HG02943 (cell line): ENCODE measurements around the gene PLD4.
"Not testable (repeated sequence)": the region's sequence is repeated elsewhere in the genome, so short reads cannot be mapped to it uniquely, and the experiment has no call there.

Source experiments
- ATAC-seq: cut with Tn5 transposase; IDR thresholded peaks from one replicate; pipeline ENCODE4 v1.9.1; 2021; ENCODE audit warnings: mild to moderate bottlenecking, low read depth, moderate library complexity; ENCODE audit not compliant: unreplicated experiment

PLD4 gene

GRCh38 chr14:104885031-104885972 lies 39.4 kb upstream of the PLD4 start:
- no peak for ATAC-seq

GRCh38 chr14:104885973-104886689 lies 38.5 kb upstream of the PLD4 start:
- ATAC-seq: no peak

- no peak for ATAC-seq
Measured at GRCh38 chr14:104886690-104887622, 37.7 kb upstream of the PLD4 start.

- ATAC-seq: no peak
Measured at GRCh38 chr14:104887623-104888488, 36.8 kb upstream of the PLD4 start.

GRCh38 chr14:104888489-104889374 lies 35.9 kb upstream of the PLD4 start:
- ATAC-seq: no peak

GRCh38 chr14:104889375-104889757 lies 35.3 kb upstream of the PLD4 start:
- ATAC-seq: no peak

- ATAC-seq: not testable (repeated sequence)
Measured at GRCh38 chr14:104890292-104890691, 34.4 kb upstream of the PLD4 start.

GRCh38 chr14:104891121-104891551 lies 33.5 kb upstream of the PLD4 start:
- no peak for ATAC-seq

- no peak for ATAC-seq
Measured at GRCh38 chr14:104891664-104892530, 32.8 kb upstream of the PLD4 start.

- no peak for ATAC-seq
Measured at GRCh38 chr14:104892531-104893434, 31.9 kb upstream of the PLD4 start.

GRCh38 chr14:104893435-104894207 lies 31.1 kb upstream of the PLD4 start:
- ATAC-seq: no peak

- ATAC-seq: no peak
Measured at GRCh38 chr14:104894331-104895206, 30.1 kb upstream of the PLD4 start.

- no peak for ATAC-seq
Measured at GRCh38 chr14:104895207-104895785, 29.4 kb upstream of the PLD4 start.

GRCh38 chr14:104895786-104896661 lies 28.7 kb upstream of the PLD4 start:
- no peak for ATAC-seq
